ENCODE data around the gene CPM. TPM values are rescaled to one million over a fixed set of nuclear protein-coding genes. Genes with fewer than 3 reads are reported as not detected.

Gene CPM
- polyA plus RNA-seq (ENCODE audit: insufficient read length): 27.3 TPM
- long read RNA-seq, donor 1, full-length matches to known transcripts: 5 of 5 reads
- long read RNA-seq, donor 1, partial matches to known transcripts: 0 of 5 reads
- long read RNA-seq, donor 1, other reads (novel, unspliced or antisense): 0 of 5 reads
- long read RNA-seq, donor 2, full-length matches to known transcripts: 2 of 2 reads
- long read RNA-seq, donor 2, partial matches to known transcripts: 0 of 2 reads
- long read RNA-seq, donor 2, other reads (novel, unspliced or antisense): 0 of 2 reads
- long read RNA-seq, donor 3, full-length matches to known transcripts: 10 of 10 reads
- long read RNA-seq, donor 3, partial matches to known transcripts: 0 of 10 reads
- long read RNA-seq, donor 3, other reads (novel, unspliced or antisense): 0 of 10 reads
- long read RNA-seq, donor 4, full-length matches to known transcripts: 1 of 1 reads
- long read RNA-seq, donor 4, partial matches to known transcripts: 0 of 1 reads
- long read RNA-seq, donor 4, other reads (novel, unspliced or antisense): 0 of 1 reads
- long read RNA-seq, donor 5, full-length matches to known transcripts: 4 of 4 reads
- long read RNA-seq, donor 5, partial matches to known transcripts: 0 of 4 reads
- long read RNA-seq, donor 5, other reads (novel, unspliced or antisense): 0 of 4 reads
- long read RNA-seq, donor 6, full-length matches to known transcripts: 4 of 4 reads
- long read RNA-seq, donor 6, partial matches to known transcripts: 0 of 4 reads
- long read RNA-seq, donor 6, other reads (novel, unspliced or antisense): 0 of 4 reads
- long read RNA-seq, donor 7, full-length matches to known transcripts: 10 of 10 reads
- long read RNA-seq, donor 7, partial matches to known transcripts: 0 of 10 reads
- long read RNA-seq, donor 7, other reads (novel, unspliced or antisense): 0 of 10 reads
- long read RNA-seq, donor 8, full-length matches to known transcripts: 3 of 3 reads
- long read RNA-seq, donor 8, partial matches to known transcripts: 0 of 3 reads
- long read RNA-seq, donor 8, other reads (novel, unspliced or antisense): 0 of 3 reads

GRCh38 chr12:68932961-68933893, at the start of gene CPM:
CPM (minus strand) TSS chr12:68933171; CDS start chr12:68932837, 334 bp downstream.
- DNase-seq: peak; percentile 59

DNA sequence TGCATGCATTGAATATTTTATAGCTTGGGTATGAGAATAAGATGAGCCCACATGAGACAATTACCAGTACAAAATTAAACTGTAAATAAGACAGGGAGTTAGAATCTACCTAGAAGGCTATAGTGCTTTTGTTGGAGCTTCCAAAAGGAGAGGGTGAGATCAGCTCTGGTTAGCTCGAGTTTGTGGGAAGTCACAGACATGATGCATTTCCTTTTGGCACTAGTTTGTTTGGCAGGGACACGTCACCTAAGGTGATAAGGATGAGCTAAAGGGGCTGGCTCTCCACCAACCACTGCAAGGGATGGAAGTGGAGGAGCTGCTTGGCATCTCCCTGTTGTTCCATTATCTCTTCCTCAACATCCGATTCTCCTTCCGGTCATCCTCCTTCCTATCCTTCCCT, 48.5 kb upstream of the CPM start:
- DNase-seq: no peak

- no peak for DNase-seq
Observed at GRCh38 chr12:68980476-68981212, 47.7 kb upstream of the CPM start.

- no peak for DNase-seq
Observed at GRCh38 chr12:68978678-68979077, 45.7 kb upstream of the CPM start.

DNA sequence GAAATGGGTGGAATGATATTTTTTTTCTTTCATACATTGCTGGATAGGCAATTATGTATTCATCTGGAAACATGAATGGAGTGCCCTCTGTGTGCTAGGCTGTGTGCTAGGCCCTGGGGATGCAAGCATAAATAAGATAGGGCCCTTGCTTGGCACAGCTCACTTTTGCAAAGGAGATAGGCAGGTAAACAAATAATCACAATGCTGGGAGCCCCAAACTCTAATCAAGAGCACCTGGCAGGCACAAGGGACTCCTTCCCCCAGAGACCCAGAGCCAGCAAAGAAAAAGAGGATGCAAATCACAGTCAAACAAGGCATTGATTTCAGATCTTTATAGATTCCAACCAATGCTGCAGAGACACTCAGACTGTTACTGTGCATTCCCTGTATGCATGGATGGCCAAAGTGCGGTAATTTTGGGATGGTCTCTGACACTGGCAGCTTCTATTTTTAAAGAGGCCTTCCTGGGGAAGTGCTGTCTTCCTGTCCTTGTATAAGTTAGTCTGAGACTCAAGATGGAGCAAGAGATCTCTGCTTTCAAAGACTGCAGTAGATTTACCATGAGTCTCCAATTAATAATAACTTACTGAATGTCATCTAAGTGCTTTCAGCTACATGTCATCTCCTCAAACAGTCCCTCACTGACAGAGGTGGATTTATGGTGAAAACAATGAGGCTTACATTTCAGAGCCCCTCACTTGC, 45.1 kb upstream of the CPM start:
- no peak for DNase-seq

- no peak for DNase-seq
Observed at GRCh38 chr12:68977335-68977734, 44.4 kb upstream of the CPM start.

DNA sequence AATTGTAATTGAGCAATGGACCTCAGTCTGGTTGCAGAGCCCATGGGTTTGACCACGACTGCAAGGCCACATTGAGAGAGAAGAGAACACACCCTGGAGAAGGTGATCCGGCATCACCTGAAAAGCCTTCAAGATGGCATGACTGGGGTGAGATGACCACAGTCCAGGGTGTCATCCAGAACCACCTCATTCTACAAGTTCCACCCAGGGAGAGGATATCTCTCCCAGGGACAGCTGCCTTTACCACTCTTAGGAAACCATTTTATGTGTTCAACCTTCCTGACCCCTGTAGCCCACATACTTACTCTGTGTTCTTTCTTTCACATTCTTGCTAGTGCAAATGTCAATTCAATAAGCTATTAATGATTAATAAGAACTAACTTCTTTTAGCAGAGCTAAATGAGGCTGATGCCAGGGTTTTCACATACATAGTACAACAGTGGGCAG, 43.4 kb upstream of the CPM start:
- DNase-seq: no peak

GRCh38 chr12:68975811-68976210, 42.8 kb upstream of the CPM start:
- DNase-seq: no peak

DNA sequence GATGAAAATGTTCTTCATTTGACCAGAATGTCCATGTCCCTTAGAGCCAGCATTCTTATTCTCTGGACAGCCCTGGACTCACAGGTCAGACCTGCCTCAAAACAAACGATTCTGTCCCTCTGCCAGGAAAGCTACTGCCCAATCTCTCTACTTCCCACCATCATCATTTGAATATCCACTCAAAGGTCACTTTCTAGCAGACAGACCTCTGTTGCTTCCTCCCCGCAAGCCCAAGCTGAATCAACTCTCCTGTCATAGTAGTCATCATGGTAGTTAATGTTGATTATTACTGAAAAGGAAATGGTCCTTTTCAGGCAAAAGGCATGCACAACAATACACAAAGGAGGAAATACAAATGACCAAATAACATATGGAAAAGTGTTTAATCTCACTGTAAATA, 39.6 kb upstream of the CPM start:
- DNase-seq: no peak

DNA sequence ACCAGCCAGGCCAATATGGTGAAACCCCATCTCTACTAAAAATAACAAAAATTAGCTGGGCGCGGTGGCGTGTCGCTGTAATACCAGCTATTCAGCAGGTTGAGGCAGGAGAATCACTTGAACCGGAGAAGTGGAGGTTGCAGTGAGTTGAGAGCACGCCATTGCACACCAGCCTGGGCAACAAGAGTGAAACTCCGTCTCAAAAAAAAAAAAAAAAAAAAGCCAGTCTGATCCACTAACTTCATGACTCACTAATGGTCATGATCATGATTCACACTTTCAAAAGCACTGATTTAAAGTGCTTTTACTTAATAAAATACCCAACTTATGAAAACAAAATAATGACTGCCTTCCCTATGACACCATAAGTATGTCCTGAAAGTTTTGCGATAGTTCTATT, 38.4 kb upstream of the CPM start:
- no peak for DNase-seq

GRCh38 chr12:68970951-68971350, 38.0 kb upstream of the CPM start:
- no peak for DNase-seq

- DNase-seq: no peak
Observed at GRCh38 chr12:68970306-68970705, 37.3 kb upstream of the CPM start.

DNA sequence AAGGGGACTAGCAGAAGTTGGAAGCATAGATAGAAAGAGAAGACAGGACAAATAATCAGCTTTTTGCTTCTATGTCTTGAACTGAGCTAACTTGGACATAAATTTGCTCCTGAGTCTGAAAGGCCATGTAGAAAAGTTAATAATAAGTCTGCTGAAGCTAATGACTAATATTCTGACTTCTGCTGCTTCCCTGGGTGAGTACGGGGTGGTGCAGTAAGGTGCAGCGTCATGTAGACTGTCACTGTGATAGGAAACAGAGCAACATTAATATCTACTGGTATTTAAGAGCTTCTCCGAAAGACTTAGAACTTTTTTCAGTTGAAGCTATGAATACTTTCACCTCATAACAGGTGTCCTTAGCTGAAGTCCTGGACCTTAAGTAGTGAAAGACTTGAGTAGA, 34.1 kb upstream of the CPM start:
- DNase-seq: no peak

- no peak for DNase-seq
Observed at GRCh38 chr12:68963856-68964745, 31.1 kb upstream of the CPM start.

DNA sequence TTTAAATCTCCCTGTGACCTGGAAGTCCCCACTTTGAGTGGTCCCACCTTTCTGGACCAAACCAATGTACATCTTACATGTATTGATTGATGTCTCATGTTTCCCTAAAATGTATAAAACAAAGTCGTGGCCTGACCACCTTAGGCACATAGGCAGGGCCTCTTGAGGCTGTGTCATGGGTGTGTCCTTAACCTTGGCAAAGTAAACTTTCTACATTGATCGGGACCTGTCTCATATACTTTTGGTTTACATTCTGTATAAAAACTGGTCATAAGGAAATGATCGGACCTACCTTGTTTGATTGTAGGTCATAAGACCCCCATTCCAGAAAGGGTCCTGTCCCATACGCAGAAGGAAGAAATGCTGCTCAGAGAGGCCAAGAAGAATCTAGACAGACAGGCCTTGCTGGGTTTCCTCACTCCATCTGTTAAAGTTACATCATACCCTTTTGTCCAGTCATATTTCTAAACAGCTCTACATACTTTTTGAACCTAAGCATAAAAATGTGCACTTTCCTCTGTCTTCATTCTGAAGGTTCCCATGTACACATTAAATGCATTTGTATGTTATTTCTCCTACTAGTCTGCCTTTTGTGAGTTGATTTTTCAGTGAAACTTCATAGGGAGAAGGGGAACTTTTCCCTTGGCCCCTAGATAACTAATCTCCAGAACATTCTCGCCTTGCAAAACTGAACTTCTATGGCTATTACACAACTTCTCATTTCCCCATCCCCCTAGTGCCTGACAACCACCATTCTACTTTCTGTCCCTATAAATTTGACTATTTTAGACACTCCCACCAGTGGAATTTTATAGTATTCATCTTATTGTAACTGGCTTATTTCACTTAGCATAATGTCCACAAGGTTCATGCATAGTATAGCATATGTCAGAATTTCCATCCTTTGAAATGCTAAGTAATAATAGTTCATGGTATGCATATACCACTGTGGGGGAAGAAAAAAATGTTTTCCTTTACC, 30.2 kb upstream of the CPM start:
- no peak for DNase-seq

DNA sequence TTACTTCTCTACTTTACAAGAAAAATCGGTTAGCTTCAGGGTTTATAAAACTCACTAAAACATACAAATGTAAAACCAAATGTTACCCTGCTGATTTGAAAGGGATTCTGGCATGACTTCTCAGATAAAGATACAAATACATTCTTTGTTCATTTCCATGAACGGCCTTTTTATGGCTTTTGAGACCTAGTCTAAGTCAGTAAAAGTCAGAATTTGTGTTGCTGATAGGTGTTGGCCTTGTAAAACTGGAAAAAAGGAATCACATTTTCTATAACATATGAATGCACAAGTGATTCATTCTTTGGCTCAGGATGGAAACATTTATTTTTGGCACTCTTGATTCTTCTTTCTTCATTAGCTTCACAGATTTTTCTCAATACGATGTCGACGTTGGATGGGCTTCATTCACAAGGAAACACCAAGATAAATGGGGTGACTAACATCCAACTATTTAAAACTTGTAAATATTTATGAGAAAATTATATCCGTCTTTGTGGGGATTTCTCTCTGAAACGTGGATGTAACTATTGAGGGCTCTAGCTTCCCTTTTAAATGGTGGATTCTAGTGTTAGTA, 27.0 kb upstream of the CPM start:
- DNase-seq: no peak

GRCh38 chr12:68959143-68959858, 26.3 kb upstream of the CPM start:
- no peak for DNase-seq

All from left kidney (tissue), 8 donors.